ENCODE results near the gene FOXL2NB. TPM values are rescaled to one million over a fixed set of nuclear protein-coding genes. Genes with fewer than 3 reads are reported as not detected.
"Not testable (repeated sequence)": the region's sequence is repeated elsewhere in the genome, so short reads cannot be mapped to it uniquely, and the experiment has no call there.

FOXL2NB gene
- total and polyA plus RNA-seq, 9 donors: 0.05 to 0.13 (median 0.08) TPM; not detected in 5

DNA sequence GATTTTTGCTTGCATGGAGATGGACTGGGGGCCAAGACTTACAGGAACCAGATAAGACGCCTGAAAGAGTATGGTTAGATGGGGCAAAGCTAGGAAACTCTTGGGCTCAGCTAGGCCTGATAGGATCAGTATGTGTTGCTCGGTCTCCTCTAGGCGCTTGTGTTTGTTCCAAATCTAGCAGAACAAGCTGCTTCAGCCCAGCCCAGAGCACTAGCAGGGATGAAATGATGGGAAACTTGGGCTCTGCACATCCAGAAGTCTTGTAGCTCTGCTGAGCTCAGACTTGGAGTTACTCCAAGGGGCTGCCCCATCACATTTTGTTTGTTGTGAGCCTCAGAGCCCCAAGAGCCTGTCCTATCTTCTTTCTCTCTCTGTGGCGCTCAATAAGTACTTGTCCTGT is 34.8 kb upstream of the FOXL2NB start:
- Histone ChIP-seq H3K9me3 (replicated peaks; ENCODE audit: control insufficient read depth, low read depth, low read length) (no peaks in the 10 kb centered on the region), H3K4me1 (ENCODE audit: control insufficient read depth, insufficient read depth, low read length) (peaks cover 8% of the 10 kb centered on the region), H3K36me3 (ENCODE audit: control insufficient read depth, insufficient read depth, low read length) (no peaks in the 10 kb centered on the region), H3K4me3 (ENCODE audit: low read length) (no peak overlapping the region), H3K27ac (ENCODE audit: low read length) (no peak overlapping the region), H3K27me3 (ENCODE audit: control insufficient read depth, insufficient read depth, low read length) (no peaks in the 10 kb centered on the region)
- 66% methylated on average over 3 of the region's 4 CpGs for WGBS (ENCODE audit: insufficient coverage)
- DNase-seq: peak; percentile 22

DNA sequence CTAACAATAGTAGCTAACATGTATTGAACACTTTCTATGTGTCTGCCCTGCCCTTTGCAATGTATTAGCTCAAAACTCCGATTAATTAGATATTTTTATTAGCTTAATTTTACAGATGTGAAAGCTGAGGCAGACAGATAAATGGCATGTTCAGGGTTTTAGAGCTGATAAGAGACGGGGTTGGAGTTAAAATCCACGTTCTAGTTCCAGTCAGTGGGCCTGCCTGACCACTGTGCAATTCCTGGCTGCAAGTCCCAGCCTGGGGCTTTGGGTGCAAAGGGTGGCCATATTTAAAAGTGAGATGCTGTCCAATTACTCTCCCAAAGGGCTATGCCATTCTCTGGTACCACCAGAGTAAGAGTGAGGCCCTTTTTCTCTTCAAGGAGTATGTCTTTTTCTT is 33.3 kb upstream of the FOXL2NB start:
- Histone ChIP-seq H3K9me3 (replicated peaks; ENCODE audit: control insufficient read depth, low read depth, low read length) (no peaks in the 10 kb centered on the region), H3K36me3 (ENCODE audit: control insufficient read depth, insufficient read depth, low read length) (no peaks in the 10 kb centered on the region), H3K4me1 (ENCODE audit: control insufficient read depth, insufficient read depth, low read length) (peaks cover 8% of the 10 kb centered on the region), H3K27me3 (ENCODE audit: control insufficient read depth, insufficient read depth, low read length) (no peaks in the 10 kb centered on the region), H3K27ac (ENCODE audit: low read length) (no peak overlapping the region), H3K4me3 (ENCODE audit: low read length) (no peak overlapping the region)
- 90% methylated on average over 2 of the region's 3 CpGs for WGBS (ENCODE audit: insufficient coverage)
- DNase-seq: no peak

DNA sequence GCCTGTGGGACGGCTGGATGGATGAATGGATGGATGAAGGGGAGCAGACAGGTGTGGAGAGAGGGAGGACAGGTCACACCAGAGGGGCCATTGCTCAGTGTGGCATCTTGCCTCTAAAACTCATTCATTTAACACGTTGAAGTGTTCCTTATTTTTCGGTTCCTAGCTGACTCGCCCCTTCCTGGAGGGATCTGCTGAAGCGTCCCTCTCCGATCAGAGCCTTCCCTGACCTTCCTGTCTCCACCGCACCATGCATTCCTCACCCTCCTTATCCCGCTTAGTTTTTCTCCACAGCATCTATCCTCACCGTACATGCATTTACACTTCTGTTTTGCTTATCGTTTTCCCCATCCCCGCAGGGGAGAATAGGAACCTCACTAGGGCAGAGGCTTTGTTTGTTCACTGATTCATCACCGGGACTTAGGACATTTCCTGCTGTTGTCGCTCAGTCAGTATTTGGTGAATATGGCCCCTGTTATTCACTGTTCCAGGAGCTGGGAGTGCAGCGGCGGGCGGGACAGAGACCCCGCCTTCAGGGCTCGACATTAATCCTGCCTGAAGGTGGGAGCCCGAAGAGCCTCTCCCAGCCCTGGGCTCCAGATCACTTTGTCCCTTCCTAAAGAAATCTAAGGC is 32.0 kb upstream of the FOXL2NB start:
- Histone ChIP-seq H3K27ac (ENCODE audit: low read length) (peak overlapping the region; percentile 87), H3K9me3 (replicated peaks; ENCODE audit: control insufficient read depth, low read depth, low read length) (no peaks in the 10 kb centered on the region), H3K4me3 (ENCODE audit: low read length) (peak overlapping the region; percentile 94), H3K27me3 (ENCODE audit: control insufficient read depth, insufficient read depth, low read length) (no peaks in the 10 kb centered on the region), H3K36me3 (ENCODE audit: control insufficient read depth, insufficient read depth, low read length) (no peaks in the 10 kb centered on the region), H3K4me1 (ENCODE audit: control insufficient read depth, insufficient read depth, low read length) (peaks cover 8% of the 10 kb centered on the region)
- no peak for DNase-seq
- WGBS (ENCODE audit: insufficient coverage): 14% methylated on average over 17 of the region's 19 CpGs

GRCh38 chr3:138915503-138916498 is 31.2 kb upstream of the FOXL2NB start:
- WGBS (ENCODE audit: insufficient coverage): 0% methylated on average over 37 of the region's 68 CpGs
- Histone ChIP-seq H3K9me3 (replicated peaks; ENCODE audit: control insufficient read depth, low read depth, low read length) (no peaks in the 10 kb centered on the region), H3K36me3 (ENCODE audit: control insufficient read depth, insufficient read depth, low read length) (no peaks in the 10 kb centered on the region), H3K4me1 (ENCODE audit: control insufficient read depth, insufficient read depth, low read length) (peaks cover 8% of the 10 kb centered on the region), H3K27me3 (ENCODE audit: control insufficient read depth, insufficient read depth, low read length) (no peaks in the 10 kb centered on the region), H3K4me3 (ENCODE audit: low read length) (peak overlapping the region; percentile 94), H3K27ac (ENCODE audit: low read length) (peak overlapping the region; percentile 97)
- peak; percentile 97 for DNase-seq

DNA sequence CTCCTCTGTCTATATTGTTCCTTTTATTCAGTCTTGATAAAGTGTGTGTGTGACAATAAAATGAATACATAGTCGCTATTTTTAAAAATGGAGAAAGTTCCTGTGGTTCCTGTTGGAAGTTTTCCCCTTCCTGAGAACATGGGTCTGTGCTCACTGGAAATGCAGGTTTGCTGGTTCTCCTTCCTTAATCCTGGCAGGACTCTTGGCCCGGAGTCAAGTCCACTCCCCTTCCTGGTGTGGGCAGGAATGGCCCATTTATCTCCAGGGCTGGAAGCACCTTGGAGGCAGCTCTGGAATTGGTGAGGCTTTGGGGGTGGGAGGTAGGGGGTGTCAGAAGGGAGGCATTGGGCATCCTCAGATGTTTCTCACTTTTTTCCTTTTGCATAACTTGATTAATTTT is 30.2 kb upstream of the FOXL2NB start:
- 83% methylated on average over 1 of the region's 2 CpGs for WGBS (ENCODE audit: insufficient coverage)
- Histone ChIP-seq H3K4me1 (ENCODE audit: control insufficient read depth, insufficient read depth, low read length) (peaks cover 8% of the 10 kb centered on the region), H3K4me3 (ENCODE audit: low read length) (no peak overlapping the region), H3K36me3 (ENCODE audit: control insufficient read depth, insufficient read depth, low read length) (no peaks in the 10 kb centered on the region), H3K9me3 (replicated peaks; ENCODE audit: control insufficient read depth, low read depth, low read length) (no peaks in the 10 kb centered on the region), H3K27me3 (ENCODE audit: control insufficient read depth, insufficient read depth, low read length) (no peaks in the 10 kb centered on the region), H3K27ac (ENCODE audit: low read length) (no peak overlapping the region)
- no peak for DNase-seq

- Histone ChIP-seq H3K4me3 (ENCODE audit: low read length) (no peak overlapping the region), H3K27ac (ENCODE audit: low read length) (no peak overlapping the region), H3K36me3 (ENCODE audit: control insufficient read depth, insufficient read depth, low read length) (no peaks in the 10 kb centered on the region), H3K4me1 (ENCODE audit: control insufficient read depth, insufficient read depth, low read length) (peaks cover 8% of the 10 kb centered on the region), H3K9me3 (replicated peaks; ENCODE audit: control insufficient read depth, low read depth, low read length) (no peaks in the 10 kb centered on the region), H3K27me3 (ENCODE audit: control insufficient read depth, insufficient read depth, low read length) (peaks cover 3% of the 10 kb centered on the region)
- WGBS (ENCODE audit: insufficient coverage): 48% methylated on average over 3 of the region's 4 CpGs
- DNase-seq: no peak
Observed at GRCh38 chr3:138919325-138919724, 27.7 kb upstream of the FOXL2NB start.

- Histone ChIP-seq H3K9me3 (replicated peaks; ENCODE audit: control insufficient read depth, low read depth, low read length) (no peaks in the 10 kb centered on the region), H3K27me3 (ENCODE audit: control insufficient read depth, insufficient read depth, low read length) (peaks cover 3% of the 10 kb centered on the region), H3K4me1 (ENCODE audit: control insufficient read depth, insufficient read depth, low read length) (no peaks in the 10 kb centered on the region), H3K27ac (ENCODE audit: low read length) (no peak overlapping the region), H3K4me3 (ENCODE audit: low read length) (no peak overlapping the region), H3K36me3 (ENCODE audit: control insufficient read depth, insufficient read depth, low read length) (no peaks in the 10 kb centered on the region)
- WGBS (ENCODE audit: insufficient coverage): 40% methylated on average over 2 of the region's 8 CpGs
- no peak for DNase-seq
Observed at GRCh38 chr3:138921316-138922292, 25.4 kb upstream of the FOXL2NB start.

GRCh38 chr3:138922400-138922799 is 24.6 kb upstream of the FOXL2NB start:
- no CpG with 5 or more reads among the region's 6 CpGs for WGBS (ENCODE audit: insufficient coverage)
- not testable (repeated sequence) for H3K27me3 ChIP-seq (ENCODE audit: control insufficient read depth, insufficient read depth, low read length); H3K36me3 ChIP-seq (ENCODE audit: control insufficient read depth, insufficient read depth, low read length); DNase-seq; H3K9me3 ChIP-seq (replicated peaks; ENCODE audit: control insufficient read depth, low read depth, low read length); H3K27ac ChIP-seq (ENCODE audit: low read length); H3K4me3 ChIP-seq (ENCODE audit: low read length); H3K4me1 ChIP-seq (ENCODE audit: control insufficient read depth, insufficient read depth, low read length)

GRCh38 chr3:138923531-138923994 is 23.5 kb upstream of the FOXL2NB start:
- Histone ChIP-seq H3K27ac (ENCODE audit: low read length) (no peak overlapping the region), H3K4me3 (ENCODE audit: low read length) (no peak overlapping the region), H3K9me3 (replicated peaks; ENCODE audit: control insufficient read depth, low read depth, low read length) (no peaks in the 10 kb centered on the region), H3K4me1 (ENCODE audit: control insufficient read depth, insufficient read depth, low read length) (no peaks in the 10 kb centered on the region), H3K36me3 (ENCODE audit: control insufficient read depth, insufficient read depth, low read length) (no peaks in the 10 kb centered on the region), H3K27me3 (ENCODE audit: control insufficient read depth, insufficient read depth, low read length) (peaks cover 3% of the 10 kb centered on the region)
- 2% methylated on average over 4 of the region's 6 CpGs for WGBS (ENCODE audit: insufficient coverage)
- DNase-seq: peak; percentile 72

Measured in muscle of leg (tissue), 11 donors.